Glomerular visceral epithelial cell (primary cell): ENCODE results near the gene MMP23B.
"Not testable (repeated sequence)": the region's sequence is repeated elsewhere in the genome, so short reads cannot be mapped to it uniquely, and the experiment has no call there.

Source experiments
- DNase-seq: peaks from one replicate; pipeline ENCODE4 v3.0.0-alpha.2; 2016; ENCODE audit errors: extremely low spot score

The MMP23B gene

GRCh38 chr1:1666526-1666925 is 34.6 kb downstream of the MMP23B start:
- no peak for DNase-seq

GRCh38 chr1:1669468-1670440 is 37.8 kb downstream of the MMP23B start:
- DNase-seq, result no peak

GRCh38 chr1:1670866-1671265 is 38.9 kb downstream of the MMP23B start:
- no peak for DNase-seq

- DNase-seq, result no peak
These were observed 39.6 kb downstream of the MMP23B start for GRCh38 chr1:1671365-1672119.

- DNase-seq, result no peak
These were observed 40.4 kb downstream of the MMP23B start for GRCh38 chr1:1672181-1672965.

GRCh38 chr1:1674806-1675205 is 42.8 kb downstream of the MMP23B start:
- not testable (repeated sequence) for DNase-seq

GRCh38 chr1:1675218-1675617 is 43.2 kb downstream of the MMP23B start:
- not testable (repeated sequence) for DNase-seq

- not testable (repeated sequence) for DNase-seq
These were observed 44.1 kb downstream of the MMP23B start for GRCh38 chr1:1676087-1676486.

- DNase-seq, result no peak
These were observed 46.0 kb downstream of the MMP23B start for GRCh38 chr1:1677718-1678580.

GRCh38 chr1:1678581-1679380 is 46.8 kb downstream of the MMP23B start:
- no peak for DNase-seq

- no peak for DNase-seq
These were observed 48.3 kb downstream of the MMP23B start for GRCh38 chr1:1680031-1680911.

- DNase-seq, result no peak
These were observed 48.9 kb downstream of the MMP23B start for GRCh38 chr1:1680912-1681273.

GRCh38 chr1:1683104-1683905 is 51.3 kb downstream of the MMP23B start:
- no peak for DNase-seq
